ENCODE data around the gene WDR90. TPM values are rescaled to one million over a fixed set of nuclear protein-coding genes. Genes with fewer than 3 reads are reported as not detected.
A peak's percentile ranks its signal among the peaks of the same experiment; 100 is the strongest.

WDR90 gene
- total RNA-seq, 1 donor from 2014 or later: 21.2 TPM

DNA sequence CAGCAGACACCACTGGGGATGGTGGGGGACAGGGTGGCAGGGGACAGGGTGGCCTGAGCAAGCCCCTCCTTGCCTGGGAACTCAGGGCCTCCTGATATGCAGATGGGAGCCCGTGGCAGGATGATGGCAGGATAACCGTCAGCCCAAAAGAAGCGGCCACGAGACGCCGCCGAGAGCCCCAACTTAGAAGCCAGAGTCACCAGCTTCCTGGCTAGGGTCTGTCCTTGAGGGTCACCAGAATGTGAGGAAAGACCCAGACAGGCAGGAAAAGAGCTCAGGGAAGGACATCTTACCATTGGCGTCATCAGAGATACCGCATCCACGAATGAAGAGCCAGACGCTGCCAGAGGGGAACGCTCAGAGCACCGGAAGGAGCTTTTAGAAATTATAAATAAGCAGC is 39.8 kb upstream of the WDR90 start:
- DNase-seq (ENCODE audit: low read depth): no peak
- Histone ChIP-seq H3K4me3 (ENCODE audit: insufficient read depth, low read depth, low read length) (no peak overlapping the region), H3K4me1 (ENCODE audit: insufficient read depth, low read length) (no peaks in the 10 kb centered on the region), H2AFZ (ENCODE audit: low read depth, low read length) (no peak overlapping the region), H3K27ac (ENCODE audit: low read depth, low read length) (no peak overlapping the region), H3K36me3 (ENCODE audit: insufficient read depth, low read length) (no peaks in the 10 kb centered on the region), H4K20me1 (ENCODE audit: insufficient read depth, low read length) (peaks cover 57% of the 10 kb centered on the region), H3K4me2 (ENCODE audit: low read length) (no peak overlapping the region), H3K9ac (ENCODE audit: low read length) (no peak overlapping the region), H3K9me3 (ENCODE audit: insufficient read depth, low read depth, low read length) (no peaks in the 10 kb centered on the region), H3K79me2 (ENCODE audit: insufficient read depth, low read length) (peaks cover 36% of the 10 kb centered on the region), H3K27me3 (ENCODE audit: insufficient read depth, low read length) (no peaks in the 10 kb centered on the region)
- no peak overlapping the region for H3K4me3 Mint-ChIP-seq (ENCODE audit: unreplicated experiment)
- H3K9me3 Mint-ChIP-seq (ENCODE audit: unreplicated experiment): peaks cover 9% of the 10 kb centered on the region
- peaks cover 3% of the 10 kb centered on the region for H3K4me1 Mint-ChIP-seq (ENCODE audit: low read depth, unreplicated experiment)
- no peak for FAIRE-seq
- peaks cover 18% of the 10 kb centered on the region for H3K36me3 Mint-ChIP-seq (ENCODE audit: low read depth, unreplicated experiment)
- H3K27me3 Mint-ChIP-seq (ENCODE audit: low read depth, unreplicated experiment): no peaks in the 10 kb centered on the region
- TF ChIP-seq EZH2 (IDR thresholded peaks at IDR 0.05; ENCODE audit: insufficient read depth, low read length): no peak
- no peak for TF ChIP-seq CTCF (IDR thresholded peaks at IDR 0.05; ENCODE audit: insufficient read depth, low read depth, low read length)
- H3K27ac Mint-ChIP-seq (ENCODE audit: unreplicated experiment): no peak overlapping the region

DNA sequence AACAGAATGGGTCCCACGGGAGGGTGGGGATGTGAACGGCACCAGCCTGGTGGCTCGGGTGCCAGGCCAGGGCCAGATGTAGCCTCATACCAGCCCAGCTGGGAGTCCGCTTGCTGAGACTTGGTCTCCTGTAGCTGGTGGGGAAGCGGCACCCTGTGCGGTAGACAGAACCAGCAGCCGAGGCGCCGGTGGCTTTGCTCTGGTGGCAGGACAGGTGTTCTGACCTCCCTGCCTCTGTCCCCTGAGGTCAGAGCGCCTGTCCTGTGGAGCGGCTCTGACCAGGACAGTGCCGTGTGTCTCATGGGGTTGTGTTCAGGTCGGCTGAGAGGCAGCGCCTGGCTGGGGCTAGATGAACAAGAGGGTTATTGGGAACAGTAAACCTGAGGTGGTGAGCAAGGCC is 39.2 kb upstream of the WDR90 start:
- Histone ChIP-seq H3K27ac (ENCODE audit: low read depth, low read length) (no peak overlapping the region), H2AFZ (ENCODE audit: low read depth, low read length) (no peak overlapping the region), H3K36me3 (ENCODE audit: insufficient read depth, low read length) (no peaks in the 10 kb centered on the region), H3K9me3 (ENCODE audit: insufficient read depth, low read depth, low read length) (no peaks in the 10 kb centered on the region), H3K4me3 (ENCODE audit: insufficient read depth, low read depth, low read length) (no peak overlapping the region), H3K4me1 (ENCODE audit: insufficient read depth, low read length) (no peaks in the 10 kb centered on the region), H3K27me3 (ENCODE audit: insufficient read depth, low read length) (no peaks in the 10 kb centered on the region), H3K79me2 (ENCODE audit: insufficient read depth, low read length) (peaks cover 34% of the 10 kb centered on the region), H4K20me1 (ENCODE audit: insufficient read depth, low read length) (peaks cover 56% of the 10 kb centered on the region), H3K9ac (ENCODE audit: low read length) (no peak overlapping the region), H3K4me2 (ENCODE audit: low read length) (no peak overlapping the region)
- Mint-ChIP-seq H3K27ac (ENCODE audit: unreplicated experiment) (no peak overlapping the region), H3K4me3 (ENCODE audit: unreplicated experiment) (no peak overlapping the region), H3K36me3 (ENCODE audit: low read depth, unreplicated experiment) (peaks cover 21% of the 10 kb centered on the region), H3K9me3 (ENCODE audit: unreplicated experiment) (peaks cover 5% of the 10 kb centered on the region), H3K4me1 (ENCODE audit: low read depth, unreplicated experiment) (peaks cover 3% of the 10 kb centered on the region), H3K27me3 (ENCODE audit: low read depth, unreplicated experiment) (no peaks in the 10 kb centered on the region)
- DNase-seq (ENCODE audit: low read depth) (no peak), FAIRE-seq (no peak)
- TF ChIP-seq EZH2 (IDR thresholded peaks at IDR 0.05; ENCODE audit: insufficient read depth, low read length) (no peak), CTCF (IDR thresholded peaks at IDR 0.05; ENCODE audit: insufficient read depth, low read depth, low read length) (no peak)

- Histone ChIP-seq H3K79me2 (ENCODE audit: insufficient read depth, low read length) (peaks cover 26% of the 10 kb centered on the region), H3K36me3 (ENCODE audit: insufficient read depth, low read length) (no peaks in the 10 kb centered on the region), H3K4me3 (ENCODE audit: insufficient read depth, low read depth, low read length) (no peak overlapping the region), H3K4me2 (ENCODE audit: low read length) (no peak overlapping the region), H3K4me1 (ENCODE audit: insufficient read depth, low read length) (no peaks in the 10 kb centered on the region), H3K9me3 (ENCODE audit: insufficient read depth, low read depth, low read length) (no peaks in the 10 kb centered on the region), H3K9ac (ENCODE audit: low read length) (no peak overlapping the region), H3K27ac (ENCODE audit: low read depth, low read length) (no peak overlapping the region), H2AFZ (ENCODE audit: low read depth, low read length) (no peak overlapping the region), H3K27me3 (ENCODE audit: insufficient read depth, low read length) (no peaks in the 10 kb centered on the region), H4K20me1 (ENCODE audit: insufficient read depth, low read length) (peaks cover 55% of the 10 kb centered on the region)
- no peak for DNase-seq (ENCODE audit: low read depth)
- Mint-ChIP-seq H3K9me3 (ENCODE audit: unreplicated experiment) (no peaks in the 10 kb centered on the region), H3K36me3 (ENCODE audit: low read depth, unreplicated experiment) (peaks cover 20% of the 10 kb centered on the region), H3K4me1 (ENCODE audit: low read depth, unreplicated experiment) (peaks cover 3% of the 10 kb centered on the region), H3K27ac (ENCODE audit: unreplicated experiment) (peak overlapping the region; percentile 9), H3K27me3 (ENCODE audit: low read depth, unreplicated experiment) (no peaks in the 10 kb centered on the region), H3K4me3 (ENCODE audit: unreplicated experiment) (peak overlapping the region; percentile 79)
- FAIRE-seq: no peak
- TF ChIP-seq CTCF (IDR thresholded peaks at IDR 0.05; ENCODE audit: insufficient read depth, low read depth, low read length) (peak; percentile 20), EZH2 (IDR thresholded peaks at IDR 0.05; ENCODE audit: insufficient read depth, low read length) (no peak)
Observed at GRCh38 chr16:610513-611381, 38.4 kb upstream of the WDR90 start.
